Nephron (organoid): ENCODE results near the gene PCDH9.
A peak's percentile ranks its signal among the peaks of the same experiment; 100 is the strongest.

Experiments
- H3K27ac Mint-ChIP-seq, 3 experiments: 2 replicates each; pipeline ENCODE4 v1.8.0; 2020; ENCODE audit warnings: mixed read lengths in 3 of 3, mild to moderate bottlenecking in 2 of 3, moderate library complexity in 1 of 3
- H3K27me3 Mint-ChIP-seq: 2 replicates; pipeline ENCODE4 v1.8.0; 2021; ENCODE audit warnings: low read depth, mild to moderate bottlenecking, moderate library complexity, mixed read lengths
- H3K36me3 Mint-ChIP-seq: 2 replicates; pipeline ENCODE4 v1.8.0; 2020; ENCODE audit warnings: low read depth, mixed read lengths
- H3K4me1 Mint-ChIP-seq: 2 replicates; pipeline ENCODE4 v1.8.0; 2020; ENCODE audit warnings: mixed read lengths
- H3K4me3 Mint-ChIP-seq, 3 experiments: 2 replicates each; pipeline ENCODE4 v1.8.0; 2020; ENCODE audit warnings: mild to moderate bottlenecking in 3 of 3, mixed read lengths in 3 of 3, moderate library complexity in 2 of 3
- H3K9me3 Mint-ChIP-seq: 2 replicates; pipeline ENCODE4 v1.8.0; 2020; ENCODE audit warnings: mixed read lengths
- CTCF ChIP-seq, 3 experiments: fragments of 200-600 bp; sonication (generic); IDR thresholded peaks; one replicate each; pipeline ENCODE4 v1.5.0; 2021; ENCODE audit warnings: antibody characterized with exemption in 3 of 3; ENCODE audit not compliant: unreplicated experiment in 3 of 3

The PCDH9 gene

GRCh38 chr13:66922444-66922843, 307.7 kb downstream of the PCDH9 start:
- TF ChIP-seq CTCF (IDR thresholded peaks at IDR 0.05; ENCODE audit: unreplicated experiment in 3 of 3): no peak
- H3K4me1 Mint-ChIP-seq: no peaks in the 10 kb centered on the region
- H3K4me3 Mint-ChIP-seq: no peak overlapping the region
- no peaks in the 10 kb centered on the region for H3K27me3 Mint-ChIP-seq
- peaks cover 13% of the 10 kb centered on the region for H3K9me3 Mint-ChIP-seq
- H3K27ac Mint-ChIP-seq: no peak overlapping the region
- H3K36me3 Mint-ChIP-seq: peaks cover 11% of the 10 kb centered on the region

- Mint-ChIP-seq H3K36me3 (peaks cover 11% of the 10 kb centered on the region), H3K27me3 (no peaks in the 10 kb centered on the region), H3K4me3 (no peak overlapping the region), H3K4me1 (no peaks in the 10 kb centered on the region), H3K27ac (no peak overlapping the region), H3K9me3 (peaks cover 13% of the 10 kb centered on the region)
- TF ChIP-seq CTCF (IDR thresholded peaks at IDR 0.05; ENCODE audit: unreplicated experiment in 3 of 3): no peak
Measured at GRCh38 chr13:66921437-66921836, 308.7 kb downstream of the PCDH9 start.

- peak overlapping the region in 1 of 3 experiments; percentile 29 for H3K27ac Mint-ChIP-seq
- no peak for TF ChIP-seq CTCF (IDR thresholded peaks at IDR 0.05; ENCODE audit: unreplicated experiment in 3 of 3)
- H3K27me3 Mint-ChIP-seq: no peaks in the 10 kb centered on the region
- H3K36me3 Mint-ChIP-seq: peaks cover 11% of the 10 kb centered on the region
- no peak overlapping the region for H3K4me3 Mint-ChIP-seq
- no peaks in the 10 kb centered on the region for H3K4me1 Mint-ChIP-seq
- H3K9me3 Mint-ChIP-seq: peaks cover 13% of the 10 kb centered on the region
Measured at GRCh38 chr13:66915596-66916185, 314.4 kb downstream of the PCDH9 start.

GRCh38 chr13:66914155-66914554, 316.0 kb downstream of the PCDH9 start:
- peaks cover 9% of the 10 kb centered on the region for H3K36me3 Mint-ChIP-seq
- peak overlapping the region in 1 of 3 experiments; percentile 47 for H3K27ac Mint-ChIP-seq

GRCh38 chr13:66911411-66911939, 318.7 kb downstream of the PCDH9 start:
- Mint-ChIP-seq H3K9me3 (no peaks in the 10 kb centered on the region), H3K27me3 (no peaks in the 10 kb centered on the region), H3K27ac (no peak overlapping the region), H3K4me3 (no peak overlapping the region), H3K36me3 (no peaks in the 10 kb centered on the region), H3K4me1 (no peaks in the 10 kb centered on the region)
- no peak for TF ChIP-seq CTCF (IDR thresholded peaks at IDR 0.05; ENCODE audit: unreplicated experiment in 3 of 3)

More at GRCh38 chr13:66914155-66914554, 316.0 kb downstream of the PCDH9 start:
- peaks cover 8% of the 10 kb centered on the region for H3K9me3 Mint-ChIP-seq
- H3K27me3 Mint-ChIP-seq: no peaks in the 10 kb centered on the region
- H3K4me3 Mint-ChIP-seq: no peak overlapping the region
- no peaks in the 10 kb centered on the region for H3K4me1 Mint-ChIP-seq
- no peak for TF ChIP-seq CTCF (IDR thresholded peaks at IDR 0.05; ENCODE audit: unreplicated experiment in 3 of 3)

- Mint-ChIP-seq H3K27me3 (no peaks in the 10 kb centered on the region), H3K4me3 (no peak overlapping the region), H3K27ac (peak overlapping the region in 1 of 3 experiments; percentile 30), H3K36me3 (no peaks in the 10 kb centered on the region), H3K4me1 (peaks cover 8% of the 10 kb centered on the region), H3K9me3 (no peaks in the 10 kb centered on the region)
- TF ChIP-seq CTCF (IDR thresholded peaks at IDR 0.05; ENCODE audit: unreplicated experiment in 3 of 3): no peak
Measured at GRCh38 chr13:66899955-66900354, 330.2 kb downstream of the PCDH9 start.
